ENCODE measurements around the gene MAGEA12. TPM values are rescaled to one million over a fixed set of nuclear protein-coding genes. Genes with fewer than 3 reads are reported as not detected.
A peak's percentile ranks its signal among the peaks of the same experiment; 100 is the strongest.
"Not testable (repeated sequence)": the region's sequence is repeated elsewhere in the genome, so short reads cannot be mapped to it uniquely, and the experiment has no call there.

The MAGEA12 gene
- total and polyA plus RNA-seq, 2 experiments from 2014 or later = 0.24 to 0.38 TPM

- H3K9me2 ChIP-seq (ENCODE audit: insufficient read depth); H3K4me1 Mint-ChIP-seq; H3K4me1 ChIP-seq (ENCODE audit: insufficient read depth); H3K4me2 ChIP-seq; H3F3A ChIP-seq (replicated peaks; ENCODE audit: low read depth); H3K27me3 Mint-ChIP-seq (ENCODE audit: insufficient read depth, low read depth, poor library complexity); H3K27ac Mint-ChIP-seq; ATAC-seq; H4K20me1 ChIP-seq (replicated peaks; ENCODE audit: insufficient read depth); H3K36me3 ChIP-seq (ENCODE audit: insufficient read depth); H3K79me2 ChIP-seq (replicated peaks; ENCODE audit: insufficient read depth); H3K4me3 ChIP-seq; H3K4me3 Mint-ChIP-seq; H3K9me3 Mint-ChIP-seq; H3K27ac ChIP-seq (ENCODE audit: low read depth); DNase-seq (ENCODE audit: low spot score); H3K27me3 ChIP-seq (ENCODE audit: insufficient read depth); H2AFZ ChIP-seq; H3K36me3 Mint-ChIP-seq (ENCODE audit: low read depth): not testable (repeated sequence)
Measured at GRCh38 chrX:152766562-152766961, 33.0 kb downstream of the MAGEA12 start.

DNA sequence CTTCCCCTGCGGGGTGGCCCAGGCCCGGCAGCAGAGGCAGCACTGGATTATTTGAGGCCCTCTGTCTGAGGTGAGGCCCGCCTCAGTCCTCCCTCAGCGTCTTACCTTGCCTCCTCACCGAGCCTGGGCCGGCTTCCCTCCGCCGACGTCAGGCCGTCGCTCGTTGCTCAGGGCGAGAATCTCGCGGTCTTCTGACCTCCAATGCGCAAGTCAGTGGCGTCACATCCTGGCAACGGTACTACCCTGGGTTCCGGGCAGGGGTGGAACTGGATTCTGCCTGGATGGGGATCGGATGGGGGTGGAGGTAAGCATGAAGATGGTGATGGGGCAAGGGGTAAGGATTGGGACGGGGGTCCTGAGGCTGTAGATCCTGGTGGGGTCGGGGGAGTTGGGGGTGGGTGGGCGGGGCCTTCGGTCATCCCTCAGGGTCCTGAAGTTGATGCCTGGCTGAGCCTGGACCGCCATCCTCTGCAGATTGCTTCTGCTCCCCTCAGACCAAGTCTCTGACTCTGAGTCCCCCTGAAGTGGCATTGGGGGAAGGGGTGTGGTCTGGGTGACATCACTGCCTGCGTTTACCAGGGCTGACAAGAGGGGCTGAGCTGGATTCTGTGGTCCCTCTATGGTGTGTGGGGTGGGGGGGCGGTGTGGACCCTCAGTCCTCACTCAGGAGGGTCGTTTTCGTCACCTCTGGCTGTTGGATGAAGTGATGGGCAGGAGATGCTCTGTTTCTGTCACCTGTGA, 36.2 kb downstream of the MAGEA12 start, which contains the start of gene MAGEA6:
Gene MAGEA6, minus strand, starts transcription at position 141 of the 741 bp plus-strand sequence. CDS start 2,039 bp downstream, outside the sequence.
- not testable (repeated sequence) for H3K9me3 Mint-ChIP-seq; H3K4me2 ChIP-seq; H3K4me1 ChIP-seq (ENCODE audit: insufficient read depth); H3F3A ChIP-seq (replicated peaks; ENCODE audit: low read depth); H3K4me3 ChIP-seq; H2AFZ ChIP-seq; H3K4me3 Mint-ChIP-seq; H3K27ac Mint-ChIP-seq; ATAC-seq; DNase-seq (ENCODE audit: low spot score); H3K27ac ChIP-seq (ENCODE audit: low read depth); H3K79me2 ChIP-seq (replicated peaks; ENCODE audit: insufficient read depth); H3K27me3 Mint-ChIP-seq (ENCODE audit: insufficient read depth, low read depth, poor library complexity); H3K36me3 ChIP-seq (ENCODE audit: insufficient read depth); H4K20me1 ChIP-seq (replicated peaks; ENCODE audit: insufficient read depth); H3K4me1 Mint-ChIP-seq; H3K36me3 Mint-ChIP-seq (ENCODE audit: low read depth); H3K27me3 ChIP-seq (ENCODE audit: insufficient read depth); H3K9me2 ChIP-seq (ENCODE audit: insufficient read depth)

- H3K4me3 Mint-ChIP-seq; H4K20me1 ChIP-seq (replicated peaks; ENCODE audit: insufficient read depth); H3F3A ChIP-seq (replicated peaks; ENCODE audit: low read depth); H3K79me2 ChIP-seq (replicated peaks; ENCODE audit: insufficient read depth); H3K9me2 ChIP-seq (ENCODE audit: insufficient read depth); H3K4me1 ChIP-seq (ENCODE audit: insufficient read depth); H3K36me3 ChIP-seq (ENCODE audit: insufficient read depth); H3K27me3 Mint-ChIP-seq (ENCODE audit: insufficient read depth, low read depth, poor library complexity); H3K36me3 Mint-ChIP-seq (ENCODE audit: low read depth); H3K27me3 ChIP-seq (ENCODE audit: insufficient read depth); H2AFZ ChIP-seq; H3K27ac Mint-ChIP-seq; H3K4me1 Mint-ChIP-seq; H3K27ac ChIP-seq (ENCODE audit: low read depth); H3K4me2 ChIP-seq; DNase-seq (ENCODE audit: low spot score); H3K9me3 Mint-ChIP-seq; H3K4me3 ChIP-seq: not testable (repeated sequence)
- ATAC-seq = peak; percentile 85
Measured at GRCh38 chrX:152787062-152787461, 53.5 kb downstream of the MAGEA12 start.

Other genes with a start within 250 kb of the MAGEA12 start
- 7.8 and 10.1 TPM in 2 replicates for gene GABRQ, start 95.9 kb upstream of the MAGEA12 start, total RNA-seq (2014; rRNA removed; shearing (Covaris generic))
- gene GABRQ, start 95.9 kb upstream of the MAGEA12 start, polyA plus RNA-seq (2016; fragmentation: Nextera tagmentation; extraction: Ambion mirVana) = 2.1 and 2.2 TPM in 2 replicates
- gene MAGEA3, start 35.0 kb upstream of the MAGEA12 start, total RNA-seq (2014; rRNA removed; shearing (Covaris generic)) = not detected in 2 replicates
- gene MAGEA3, start 35.0 kb upstream of the MAGEA12 start, polyA plus RNA-seq (2016; fragmentation: Nextera tagmentation; extraction: Ambion mirVana) = 0.16 and 0.39 TPM in 2 replicates
- gene CSAG2, start 24.5 kb upstream of the MAGEA12 start, total RNA-seq (2014; rRNA removed; shearing (Covaris generic)) = not detected in 2 replicates
- not detected in 2 replicates for gene CSAG2, start 24.5 kb upstream of the MAGEA12 start, polyA plus RNA-seq (2016; fragmentation: Nextera tagmentation; extraction: Ambion mirVana)
- gene MAGEA2B, start 19.1 kb upstream of the MAGEA12 start, total RNA-seq (2014; rRNA removed; shearing (Covaris generic)) = 0.42 and 4.5 TPM in 2 replicates
- gene MAGEA2B, start 19.1 kb upstream of the MAGEA12 start, polyA plus RNA-seq (2016; fragmentation: Nextera tagmentation; extraction: Ambion mirVana) = 3.1 and 5.2 TPM in 2 replicates
- gene CSAG1, start within 50 bp of the MAGEA12 start, total RNA-seq (2014; rRNA removed; shearing (Covaris generic)) = not detected in 2 replicates
- 0.27 TPM in 1 of 2 replicates, not detected in the other for gene CSAG1, start within 50 bp of the MAGEA12 start, polyA plus RNA-seq (2016; fragmentation: Nextera tagmentation; extraction: Ambion mirVana)
- 0.50 and 5.5 TPM in 2 replicates for gene MAGEA2, start 20.1 kb downstream of the MAGEA12 start, total RNA-seq (2014; rRNA removed; shearing (Covaris generic))
- 0.83 and 1.5 TPM in 2 replicates for gene MAGEA2, start 20.1 kb downstream of the MAGEA12 start, polyA plus RNA-seq (2016; fragmentation: Nextera tagmentation; extraction: Ambion mirVana)
- not detected in 2 replicates for gene CSAG3, start 25.5 kb downstream of the MAGEA12 start, total RNA-seq (2014; rRNA removed; shearing (Covaris generic))
- 3.2 and 4.8 TPM in 2 replicates for gene CSAG3, start 25.5 kb downstream of the MAGEA12 start, polyA plus RNA-seq (2016; fragmentation: Nextera tagmentation; extraction: Ambion mirVana)
- gene MAGEA6, start 35.9 kb downstream of the MAGEA12 start, total RNA-seq (2014; rRNA removed; shearing (Covaris generic)) = 0.35 TPM in 1 of 2 replicates, not detected in the other
- 0.30 TPM in 1 of 2 replicates, not detected in the other for gene MAGEA6, start 35.9 kb downstream of the MAGEA12 start, polyA plus RNA-seq (2016; fragmentation: Nextera tagmentation; extraction: Ambion mirVana)
- 20.4 and 23.9 TPM in 2 replicates for gene CETN2, start 97.0 kb downstream of the MAGEA12 start, total RNA-seq (2014; rRNA removed; shearing (Covaris generic))
- gene CETN2, start 97.0 kb downstream of the MAGEA12 start, polyA plus RNA-seq (2016; fragmentation: Nextera tagmentation; extraction: Ambion mirVana) = 53.4 and 53.7 TPM in 2 replicates
- gene NSDHL, start 97.3 kb downstream of the MAGEA12 start, total RNA-seq (2014; rRNA removed; shearing (Covaris generic)) = 32.0 and 34.3 TPM in 2 replicates
- 28.2 and 32.4 TPM in 2 replicates for gene NSDHL, start 97.3 kb downstream of the MAGEA12 start, polyA plus RNA-seq (2016; fragmentation: Nextera tagmentation; extraction: Ambion mirVana)
- 5.9 and 7.8 TPM in 2 replicates for gene ZNF185, start 164.3 kb downstream of the MAGEA12 start, total RNA-seq (2014; rRNA removed; shearing (Covaris generic))
- 2.7 and 2.9 TPM in 2 replicates for gene ZNF185, start 164.3 kb downstream of the MAGEA12 start, polyA plus RNA-seq (2016; fragmentation: Nextera tagmentation; extraction: Ambion mirVana)

Data from GM23338 (cell line).